Omental fat pad (tissue), 4 donors: ENCODE data around the gene IRX6. TPM values are rescaled to one million over a fixed set of nuclear protein-coding genes. Genes with fewer than 3 reads are reported as not detected.

Source experiments
- ATAC-seq: fragments of 150-250 bp; one replicate; pipeline ENCODE4 v1.9.1; 2016; ENCODE audit warnings: mild to moderate bottlenecking, moderate library complexity; ENCODE audit not compliant: low FRiP score
- DNase-seq: peaks from one replicate; pipeline ENCODE4 v3.0.0-alpha.2; 2019; ENCODE audit warnings: low spot score
- total RNA-seq, 4 donors: library from RNA; depleted of rRNA; stranded (reverse); fragments of >200 nt; gene quantifications; one replicate each; pipeline ENCODE4 v1.1.0, GENCODE V29; 2016
- TF ChIP-seq, protein P1 (sequence below), 3 donors: fragments of 450-650 bp; IDR thresholded peaks; one replicate each; pipeline ENCODE4 v1.5.1; 2016 to 2017; ENCODE audit warnings: antibody characterized with exemption in 3 of 3, mild to moderate bottlenecking in 3 of 3, moderate library complexity in 2 of 3

The IRX6 gene
- total RNA-seq, 4 donors from 2014 or later, result 1.1 to 34.0 (median 10.4) TPM

DNA sequence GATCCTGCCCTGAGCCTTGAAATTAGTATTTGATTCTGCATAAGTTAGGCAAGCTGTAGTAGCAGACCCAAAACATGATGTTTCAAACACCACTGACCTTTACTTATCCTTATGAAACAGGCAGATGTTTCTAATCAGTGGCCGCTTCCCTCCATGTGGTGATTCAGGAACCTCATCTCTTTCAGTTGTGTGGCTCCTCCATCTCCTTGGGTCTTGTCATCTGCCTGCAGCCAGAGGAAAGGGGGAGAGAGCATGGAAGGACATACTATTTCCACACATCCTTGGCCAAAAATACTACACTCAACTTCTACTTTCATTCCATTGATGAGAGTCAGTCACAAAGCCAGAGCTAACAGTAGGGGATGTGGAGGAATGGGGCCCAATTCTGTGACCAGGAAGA is 41.6 kb upstream of the IRX6 start:
- TF ChIP-seq, protein P1, sequence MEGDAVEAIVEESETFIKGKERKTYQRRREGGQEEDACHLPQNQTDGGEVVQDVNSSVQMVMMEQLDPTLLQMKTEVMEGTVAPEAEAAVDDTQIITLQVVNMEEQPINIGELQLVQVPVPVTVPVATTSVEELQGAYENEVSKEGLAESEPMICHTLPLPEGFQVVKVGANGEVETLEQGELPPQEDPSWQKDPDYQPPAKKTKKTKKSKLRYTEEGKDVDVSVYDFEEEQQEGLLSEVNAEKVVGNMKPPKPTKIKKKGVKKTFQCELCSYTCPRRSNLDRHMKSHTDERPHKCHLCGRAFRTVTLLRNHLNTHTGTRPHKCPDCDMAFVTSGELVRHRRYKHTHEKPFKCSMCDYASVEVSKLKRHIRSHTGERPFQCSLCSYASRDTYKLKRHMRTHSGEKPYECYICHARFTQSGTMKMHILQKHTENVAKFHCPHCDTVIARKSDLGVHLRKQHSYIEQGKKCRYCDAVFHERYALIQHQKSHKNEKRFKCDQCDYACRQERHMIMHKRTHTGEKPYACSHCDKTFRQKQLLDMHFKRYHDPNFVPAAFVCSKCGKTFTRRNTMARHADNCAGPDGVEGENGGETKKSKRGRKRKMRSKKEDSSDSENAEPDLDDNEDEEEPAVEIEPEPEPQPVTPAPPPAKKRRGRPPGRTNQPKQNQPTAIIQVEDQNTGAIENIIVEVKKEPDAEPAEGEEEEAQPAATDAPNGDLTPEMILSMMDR (IDR thresholded peaks at IDR 0.05), result no peak
- DNase-seq, result no peak

DNA sequence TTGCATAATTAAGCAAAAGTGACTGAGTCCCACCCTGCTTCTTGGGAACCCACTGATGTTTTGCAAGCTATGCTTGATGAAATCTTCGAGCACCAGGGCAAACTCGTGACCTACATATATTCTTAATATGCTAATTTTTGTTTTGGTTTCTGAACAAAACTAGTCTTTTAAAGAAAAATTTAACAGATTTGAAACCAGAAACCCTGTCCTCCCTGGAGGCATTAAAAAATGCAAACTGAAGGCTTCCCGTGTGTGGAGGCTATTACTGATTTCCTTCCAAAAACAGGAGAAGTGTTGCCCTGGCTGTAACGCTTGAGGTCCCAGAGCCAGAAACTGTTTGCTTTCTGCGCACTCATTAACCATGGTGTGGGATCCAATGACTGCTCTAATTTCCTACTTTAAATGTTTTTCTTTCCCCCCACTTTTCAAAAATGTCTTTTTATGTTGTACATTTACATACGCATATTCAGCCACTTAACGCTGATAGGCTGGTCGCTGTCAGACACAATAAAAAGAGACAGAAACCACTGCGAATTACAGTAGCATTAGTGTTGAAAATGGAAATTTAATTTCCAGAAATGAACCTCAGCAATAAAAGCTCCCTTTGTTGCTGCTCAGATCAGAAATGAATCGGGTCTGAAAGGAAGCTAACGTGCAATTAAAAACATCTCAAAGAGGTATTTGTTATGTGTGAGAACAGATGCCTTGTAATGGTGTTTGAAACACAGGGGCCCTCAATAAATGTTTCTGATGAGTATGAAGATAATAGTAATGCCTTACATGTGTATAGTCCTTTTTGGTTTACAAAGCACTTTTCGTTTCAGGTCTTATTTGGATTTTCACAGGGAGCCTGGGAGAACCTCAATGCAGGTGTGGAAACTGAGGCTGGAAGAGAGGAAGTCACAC is 39.9 kb upstream of the IRX6 start:
- TF ChIP-seq, protein P1 (IDR thresholded peaks at IDR 0.05), result no peak
- ATAC-seq (no peak), DNase-seq (no peak)

More for the DNA sequence above, 41.6 kb upstream of the IRX6 start:
- ATAC-seq, result no peak

DNA sequence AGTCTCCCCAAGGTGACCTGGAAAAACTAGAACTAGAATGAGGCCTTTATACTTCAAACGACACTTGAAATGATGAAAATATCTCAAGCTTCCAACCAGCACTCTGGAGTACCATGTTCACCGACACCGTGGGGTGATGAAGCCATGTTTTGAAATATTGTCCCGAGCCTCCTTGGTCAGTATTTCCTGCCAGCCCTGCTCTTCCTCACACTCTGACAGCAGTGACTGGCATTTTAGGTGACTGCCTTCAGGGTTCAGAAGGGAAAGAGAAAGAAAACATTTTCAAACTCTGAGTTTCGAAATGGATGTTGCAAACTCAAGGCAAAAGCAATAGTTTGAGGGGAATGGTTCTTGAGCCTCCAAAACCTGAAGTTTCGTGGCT is 39.3 kb upstream of the IRX6 start:
- ATAC-seq, result no peak
- no peak for DNase-seq
- TF ChIP-seq, protein P1 (IDR thresholded peaks at IDR 0.05), result no peak

DNA sequence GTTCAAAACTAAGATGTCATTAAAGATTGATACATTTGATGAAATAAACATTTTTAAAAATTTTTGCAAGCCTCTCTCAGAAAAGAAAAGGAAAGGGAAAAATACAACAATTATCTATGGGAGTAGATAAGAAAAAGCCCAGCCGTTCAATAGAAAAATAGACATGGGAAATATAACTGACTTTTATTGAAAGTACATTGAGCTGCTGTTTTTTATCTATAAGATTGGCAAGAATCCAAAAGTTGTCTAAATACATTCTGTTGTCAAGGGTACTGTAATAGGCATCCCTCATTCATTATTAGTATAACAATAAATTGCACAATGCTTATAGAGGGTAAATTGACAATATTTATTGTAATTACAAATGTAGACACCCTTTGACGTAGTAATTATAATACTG is 38.4 kb upstream of the IRX6 start:
- TF ChIP-seq, protein P1 (IDR thresholded peaks at IDR 0.05), result no peak
- ATAC-seq, result no peak

DNA sequence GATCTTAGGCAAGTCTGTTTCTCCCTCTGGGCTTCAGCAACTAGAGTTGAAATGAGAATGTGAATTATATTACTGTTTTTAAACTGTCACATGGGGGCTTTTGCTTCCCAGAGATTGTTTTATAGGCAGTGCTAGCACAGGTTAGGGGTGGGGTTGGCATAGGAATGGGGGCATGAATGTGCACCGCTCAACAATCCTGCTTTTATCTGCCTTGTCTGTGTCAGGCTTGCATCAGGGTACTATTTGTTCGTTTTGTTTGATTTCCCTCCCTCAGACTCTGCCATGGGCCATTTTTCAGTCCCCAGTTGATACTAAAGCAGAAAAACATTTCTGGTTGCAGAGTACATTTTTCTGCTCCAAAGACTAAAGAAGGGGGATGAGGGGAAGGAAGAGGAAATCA is 34.6 kb upstream of the IRX6 start:
- TF ChIP-seq, protein P1 (IDR thresholded peaks at IDR 0.05), result no peak
- ATAC-seq, result no peak
- no peak for DNase-seq

More for the DNA sequence above, 38.4 kb upstream of the IRX6 start:
- no peak for DNase-seq

DNA sequence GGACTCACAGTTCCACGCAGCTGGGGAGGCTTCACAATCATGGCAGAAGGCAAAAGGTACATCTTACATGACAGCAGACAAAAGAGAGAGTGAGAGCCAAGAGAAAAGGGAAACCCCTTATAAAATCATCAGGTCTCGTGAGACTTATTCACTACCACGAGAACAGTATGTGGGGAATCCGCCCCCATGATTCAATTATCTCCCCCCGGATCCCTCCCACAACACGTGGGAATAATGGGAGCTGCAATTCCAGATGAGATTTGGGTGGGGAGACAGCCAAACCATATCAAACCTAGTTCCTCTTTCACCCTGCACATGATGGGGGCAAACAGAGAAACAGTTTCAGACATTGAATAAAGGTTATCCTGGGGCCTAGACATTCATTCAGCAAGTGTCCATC is 32.2 kb upstream of the IRX6 start:
- TF ChIP-seq, protein P1 (IDR thresholded peaks at IDR 0.05), result no peak
- ATAC-seq (no peak), DNase-seq (no peak)

DNA sequence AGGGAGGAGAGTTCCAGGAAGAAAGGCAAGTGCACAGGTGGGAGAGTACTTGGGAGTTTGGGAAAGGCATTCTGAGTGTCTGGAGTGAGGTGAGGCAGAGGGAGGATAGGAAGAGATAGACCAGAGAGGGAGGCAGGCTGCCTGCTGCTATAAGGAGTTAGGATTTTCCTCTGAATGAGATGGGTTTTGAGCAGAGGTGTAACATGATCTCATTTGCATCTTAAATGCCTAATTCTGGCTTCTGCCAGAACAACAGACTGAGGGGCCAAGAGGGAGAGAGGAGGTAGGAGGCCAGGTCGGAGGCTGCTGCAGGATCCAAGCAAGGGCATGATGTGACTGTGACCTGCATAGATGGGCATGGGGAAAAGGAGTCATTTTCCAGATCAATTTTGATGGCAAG is 31.5 kb upstream of the IRX6 start:
- DNase-seq (no peak), ATAC-seq (no peak)
- TF ChIP-seq, protein P1 (IDR thresholded peaks at IDR 0.05), result no peak
